IPS-18c (cell line): ENCODE data around the gene B4GALT5.
"Not testable (repeated sequence)": the region's sequence is repeated elsewhere in the genome, so short reads cannot be mapped to it uniquely, and the experiment has no call there.

Experiments
- H3K4me3 ChIP-seq: 2 replicates; pipeline ENCODE4 v1.7.0; 2013; ENCODE audit warnings: low read depth, mild to moderate bottlenecking, low read length, moderate library complexity; ENCODE audit not compliant: insufficient read depth
- H3K9me3 ChIP-seq: one replicate; pipeline ENCODE4 v1.6.1; 2013; ENCODE audit warnings: mild to moderate bottlenecking, low read length, moderate library complexity; ENCODE audit not compliant: control insufficient read depth, insufficient read depth

Gene B4GALT5

GRCh38 chr20:49630396-49630951 is 83.2 kb downstream of the B4GALT5 start:
- Histone ChIP-seq H3K9me3 (peaks cover 3% of the 10 kb centered on the region), H3K4me3 (no peak overlapping the region)

GRCh38 chr20:49629606-49630005 is 84.1 kb downstream of the B4GALT5 start:
- no peak overlapping the region for H3K4me3 ChIP-seq
- H3K9me3 ChIP-seq: peaks cover 3% of the 10 kb centered on the region

- not testable (repeated sequence) for H3K9me3 ChIP-seq, H3K4me3 ChIP-seq
Measured at GRCh38 chr20:49628280-49628679, 85.4 kb downstream of the B4GALT5 start.

GRCh38 chr20:49627329-49627761 is 86.3 kb downstream of the B4GALT5 start:
- Histone ChIP-seq H3K4me3 (no peak overlapping the region), H3K9me3 (peaks cover 3% of the 10 kb centered on the region)

- H3K4me3 ChIP-seq, H3K9me3 ChIP-seq: not testable (repeated sequence)
Measured at GRCh38 chr20:49624988-49625387, 88.7 kb downstream of the B4GALT5 start.

- Histone ChIP-seq H3K4me3 (no peak overlapping the region), H3K9me3 (peaks cover 3% of the 10 kb centered on the region)
Measured at GRCh38 chr20:49624317-49624716, 89.4 kb downstream of the B4GALT5 start.

- no peak overlapping the region for H3K4me3 ChIP-seq
- peaks cover 3% of the 10 kb centered on the region for H3K9me3 ChIP-seq
Measured at GRCh38 chr20:49622243-49622642, 91.4 kb downstream of the B4GALT5 start.

GRCh38 chr20:49620364-49621240 is 93.1 kb downstream of the B4GALT5 start:
- H3K9me3 ChIP-seq: peaks cover 3% of the 10 kb centered on the region
- no peak overlapping the region for H3K4me3 ChIP-seq

GRCh38 chr20:49619113-49620048 is 94.3 kb downstream of the B4GALT5 start:
- Histone ChIP-seq H3K9me3 (peaks cover 3% of the 10 kb centered on the region), H3K4me3 (no peak overlapping the region)

GRCh38 chr20:49618289-49618688 is 95.4 kb downstream of the B4GALT5 start:
- Histone ChIP-seq H3K4me3 (no peak overlapping the region), H3K9me3 (peaks cover 3% of the 10 kb centered on the region)

- H3K9me3 ChIP-seq: not testable (repeated sequence)
Measured at GRCh38 chr20:49617394-49617793, 96.3 kb downstream of the B4GALT5 start.

GRCh38 chr20:49616154-49617007 is 97.3 kb downstream of the B4GALT5 start:
- no peak overlapping the region for H3K4me3 ChIP-seq
- H3K9me3 ChIP-seq: peaks cover 3% of the 10 kb centered on the region

More at GRCh38 chr20:49617394-49617793, 96.3 kb downstream of the B4GALT5 start:
- not testable (repeated sequence) for H3K4me3 ChIP-seq

GRCh38 chr20:49615401-49616153 is 98.1 kb downstream of the B4GALT5 start:
- Histone ChIP-seq H3K9me3 (no peaks in the 10 kb centered on the region), H3K4me3 (no peak overlapping the region)

- not testable (repeated sequence) for H3K4me3 ChIP-seq, H3K9me3 ChIP-seq
Measured at GRCh38 chr20:49615051-49615400, 98.7 kb downstream of the B4GALT5 start.

GRCh38 chr20:49614338-49615050 is 99.2 kb downstream of the B4GALT5 start:
- H3K9me3 ChIP-seq: no peaks in the 10 kb centered on the region
- no peak overlapping the region for H3K4me3 ChIP-seq
